ENCODE measurements around the gene TRAF4.
"Not testable (repeated sequence)": the region's sequence is repeated elsewhere in the genome, so short reads cannot be mapped to it uniquely, and the experiment has no call there.

TRAF4 gene

GRCh38 chr17:28747801-28748750 is 4.3 kb downstream of the TRAF4 start:
- DNase-seq (ENCODE audit: low read depth, low spot score): no peak

GRCh38 chr17:28748852-28749515 is 5.2 kb downstream of the TRAF4 start:
- no peak for DNase-seq (ENCODE audit: low read depth, low spot score)

DNA sequence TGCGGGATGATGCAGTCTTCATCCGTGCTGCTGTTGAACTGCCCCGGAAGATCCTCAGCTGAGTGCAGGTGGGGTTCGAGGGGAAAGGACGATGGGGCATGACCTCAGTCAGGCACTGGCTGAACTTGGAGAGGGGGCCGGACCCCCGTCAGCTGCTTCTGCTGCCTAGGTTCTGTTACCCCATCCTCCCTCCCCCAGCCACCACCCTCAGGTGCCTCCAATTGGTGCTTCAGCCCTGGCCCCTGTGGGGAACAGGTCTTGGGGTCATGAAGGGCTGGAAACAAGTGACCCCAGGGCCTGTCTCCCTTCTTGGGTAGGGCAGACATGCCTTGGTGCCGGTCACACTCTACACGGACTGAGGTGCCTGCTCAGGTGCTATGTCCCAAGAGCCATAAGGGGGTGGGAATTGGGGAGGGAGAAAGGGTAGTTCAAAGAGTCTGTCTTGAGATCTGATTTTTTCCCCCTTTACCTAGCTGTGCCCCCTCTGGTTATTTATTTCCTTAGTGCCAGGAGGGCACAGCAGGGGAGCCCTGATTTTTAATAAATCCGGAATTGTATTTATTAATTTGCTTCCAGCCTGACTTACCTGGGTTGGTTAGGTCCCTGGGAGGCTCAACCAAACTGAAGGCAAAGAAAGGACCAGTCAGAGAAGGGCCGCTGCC is 5.8 kb downstream of the TRAF4 start:
- DNase-seq (ENCODE audit: low read depth, low spot score): no peak

- DNase-seq (ENCODE audit: low read depth, low spot score): peak; percentile 97
Observed at GRCh38 chr17:28750178-28751047, 6.6 kb downstream of the TRAF4 start.

GRCh38 chr17:28751600-28752366 is 8.0 kb downstream of the TRAF4 start:
- DNase-seq (ENCODE audit: low read depth, low spot score): no peak

- no peak for DNase-seq (ENCODE audit: low read depth, low spot score)
Observed at GRCh38 chr17:28755486-28755885, 11.7 kb downstream of the TRAF4 start.

- DNase-seq (ENCODE audit: low read depth, low spot score): no peak
Observed at GRCh38 chr17:28756049-28756804, 12.4 kb downstream of the TRAF4 start.

DNA sequence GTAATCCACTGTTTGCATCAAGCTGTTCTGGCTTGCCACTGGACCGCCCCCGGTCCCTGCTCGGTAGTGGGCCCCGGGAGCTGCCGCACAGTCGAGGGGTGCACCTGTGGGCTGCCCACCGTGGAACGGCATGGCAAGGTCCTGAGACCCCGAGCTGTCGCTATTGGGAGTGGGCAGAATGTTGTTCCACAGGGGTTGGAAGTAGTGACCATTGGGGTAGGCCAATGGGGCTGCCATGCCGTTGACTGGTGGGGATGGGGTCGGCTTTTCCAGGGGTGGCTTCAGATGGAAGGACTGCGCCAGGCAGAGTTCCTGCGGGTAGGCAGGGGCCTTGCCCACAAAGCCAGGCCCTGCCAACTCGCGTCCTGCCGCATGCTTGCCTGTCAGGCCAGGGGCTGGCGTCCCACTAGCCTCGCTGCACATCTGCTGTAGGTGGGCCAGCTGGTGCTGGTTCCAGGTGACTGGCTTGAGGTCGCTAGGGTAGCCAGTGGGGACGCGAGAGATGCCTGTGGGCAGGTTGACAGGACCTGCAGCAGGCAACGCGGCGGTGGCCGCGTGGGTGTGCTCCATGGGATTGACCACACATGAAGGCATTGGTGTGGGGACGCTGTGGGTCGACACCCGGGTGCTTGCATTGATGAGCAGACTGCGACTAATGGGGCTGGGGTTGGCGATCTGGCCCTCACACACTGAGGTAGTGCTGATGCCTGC is 14.8 kb downstream of the TRAF4 start:
- no peak for DNase-seq (ENCODE audit: low read depth, low spot score)

DNA sequence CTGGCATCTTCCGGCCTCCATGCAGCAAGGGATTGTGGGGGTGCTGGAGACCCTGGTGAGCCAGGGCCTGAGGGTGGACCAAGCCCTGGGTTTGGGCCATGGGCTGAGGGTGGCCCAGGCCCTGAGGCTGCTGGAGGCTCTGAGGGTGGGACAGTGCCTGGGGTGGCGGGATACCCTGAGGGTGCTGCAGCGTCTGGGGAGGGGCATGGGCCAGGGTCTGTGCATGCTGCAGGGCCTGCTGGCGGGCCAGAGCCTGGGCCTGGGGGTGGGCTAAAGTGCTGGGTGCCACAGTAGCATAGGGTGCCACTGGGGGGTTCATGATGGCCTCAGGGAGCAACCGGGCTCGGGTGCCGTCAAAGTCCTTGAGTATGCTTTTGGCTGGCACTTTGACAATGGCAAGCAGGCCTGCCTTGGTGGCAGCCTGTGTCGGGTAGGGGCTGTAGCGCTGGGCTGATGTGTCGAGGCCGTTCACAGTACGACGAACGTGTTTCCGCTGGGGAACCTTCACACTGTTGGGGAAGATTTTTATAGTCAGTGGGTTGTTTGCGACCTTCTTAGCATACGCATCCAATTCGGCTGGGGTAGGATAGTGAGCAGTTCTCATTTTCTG is 15.6 kb downstream of the TRAF4 start:
- DNase-seq (ENCODE audit: low read depth, low spot score): no peak

DNA sequence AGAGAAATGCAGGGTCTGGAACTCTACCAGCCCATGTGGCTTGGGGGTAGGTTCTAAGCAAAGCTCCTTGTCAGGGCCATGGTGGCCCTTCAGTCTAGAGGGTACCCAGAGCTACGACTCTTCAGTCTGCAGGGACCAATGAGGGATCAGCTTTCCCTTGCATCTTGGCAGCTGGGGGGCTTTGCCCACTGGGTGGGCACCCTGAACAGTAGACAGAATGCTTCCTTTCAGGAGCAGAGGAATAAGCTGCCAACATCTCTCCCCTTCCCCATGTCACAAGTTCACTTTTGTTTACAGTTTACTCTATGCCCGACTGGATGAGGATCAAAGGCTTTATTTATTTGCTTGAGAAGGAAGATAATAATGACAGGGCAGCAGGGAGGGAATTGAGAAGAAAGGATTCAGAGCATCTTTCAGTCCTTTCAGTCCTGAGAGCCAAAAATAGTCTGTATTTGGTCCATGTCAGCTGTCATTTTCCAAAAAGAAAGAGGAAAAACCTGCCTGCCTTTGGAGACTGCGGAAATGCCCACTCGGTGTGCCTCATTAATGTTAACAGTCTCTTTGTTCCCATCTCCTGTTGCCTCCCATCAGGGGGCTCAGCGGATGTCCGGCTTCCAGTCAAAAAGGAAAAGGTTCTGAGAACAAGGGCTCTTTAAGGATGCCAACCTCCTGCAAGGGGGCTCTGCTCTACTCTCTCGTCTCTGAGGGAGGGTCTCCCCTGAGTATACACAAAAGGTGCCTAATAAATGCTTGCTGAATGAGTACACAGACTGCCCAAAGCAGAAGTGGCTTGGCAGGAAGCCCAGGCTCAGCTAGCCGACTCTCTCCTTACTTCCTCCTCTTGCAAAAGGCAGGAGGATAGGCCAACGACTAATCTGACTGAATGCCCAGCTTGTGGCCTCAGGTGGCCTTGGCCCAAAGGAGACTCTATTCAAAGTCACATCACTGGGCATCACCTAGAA is 17.1 kb downstream of the TRAF4 start:
- peak; percentile 42 for DNase-seq (ENCODE audit: low read depth, low spot score)

DNA sequence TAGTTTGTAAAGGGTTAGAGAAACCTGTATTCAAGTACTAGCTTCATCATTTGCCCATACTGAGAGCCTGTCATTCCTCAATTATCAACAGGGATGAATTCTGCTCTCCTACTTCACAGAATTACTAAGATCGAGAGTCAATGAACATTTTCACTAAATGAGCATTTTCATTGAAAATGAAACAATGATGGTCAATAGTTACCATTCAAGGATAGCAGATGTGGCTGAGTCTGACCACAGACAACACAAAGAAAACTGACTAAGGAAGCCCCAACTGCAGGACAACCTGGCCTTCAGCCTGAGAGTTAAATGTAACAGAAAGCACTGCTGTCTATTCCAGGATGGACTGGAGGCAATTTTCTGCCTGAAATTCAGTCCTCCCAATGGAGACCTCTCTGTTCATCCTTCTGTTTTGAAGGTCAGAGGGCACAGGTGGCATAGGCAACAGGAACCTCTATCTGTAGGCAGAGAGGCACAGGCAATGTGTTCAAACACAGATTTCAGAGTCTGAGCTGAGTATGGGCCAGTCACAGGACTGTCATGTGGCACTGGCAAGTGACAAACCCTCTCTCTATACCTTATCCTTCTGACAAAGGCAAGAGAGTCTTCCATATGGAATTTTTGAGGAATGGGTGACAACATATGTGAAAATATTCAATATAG is 19.5 kb downstream of the TRAF4 start:
- DNase-seq (ENCODE audit: low read depth, low spot score): no peak

DNA sequence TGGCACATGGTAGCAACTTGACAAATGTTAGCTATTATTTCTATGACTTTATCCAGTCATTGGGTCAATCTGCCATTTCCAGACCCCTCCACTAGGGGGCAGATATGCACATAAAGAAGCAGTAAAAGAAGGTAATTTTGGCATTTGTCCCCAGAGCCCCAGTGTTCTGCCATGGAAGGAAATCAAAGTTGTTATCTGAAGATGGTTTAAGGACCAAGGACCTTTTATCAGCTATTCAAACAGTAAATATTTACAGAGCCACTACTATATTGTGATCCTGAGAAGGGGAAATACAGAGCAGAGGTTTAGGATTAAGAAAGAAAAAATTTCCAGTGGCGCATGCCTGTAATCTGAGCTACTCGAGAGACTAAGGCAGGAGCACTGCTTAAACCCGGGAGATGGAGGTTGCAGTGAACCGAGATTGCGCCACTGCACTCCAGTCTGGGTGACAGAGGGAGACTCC is 20.0 kb downstream of the TRAF4 start:
- peak; percentile 49 for DNase-seq (ENCODE audit: low read depth, low spot score)

DNA sequence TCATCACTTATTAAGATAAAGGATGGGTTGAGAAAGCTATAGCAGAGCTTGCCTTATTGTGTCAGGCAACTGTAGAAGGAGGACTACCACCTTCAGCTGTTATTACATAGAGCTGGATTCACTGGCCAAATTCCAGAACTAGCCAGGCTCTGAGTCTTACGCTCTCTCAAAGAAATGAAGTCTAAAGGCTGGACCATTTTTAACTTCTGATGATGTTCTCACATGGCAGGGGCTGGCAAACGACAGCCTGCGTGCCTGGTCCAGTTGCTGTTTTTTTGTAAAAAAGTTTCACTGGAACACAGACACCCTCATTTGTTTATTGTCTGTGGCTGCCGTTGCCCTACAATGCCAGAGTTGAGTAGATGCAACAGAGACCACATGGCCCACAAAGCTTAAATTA is 21.2 kb downstream of the TRAF4 start:
- DNase-seq (ENCODE audit: low read depth, low spot score): no peak

DNA sequence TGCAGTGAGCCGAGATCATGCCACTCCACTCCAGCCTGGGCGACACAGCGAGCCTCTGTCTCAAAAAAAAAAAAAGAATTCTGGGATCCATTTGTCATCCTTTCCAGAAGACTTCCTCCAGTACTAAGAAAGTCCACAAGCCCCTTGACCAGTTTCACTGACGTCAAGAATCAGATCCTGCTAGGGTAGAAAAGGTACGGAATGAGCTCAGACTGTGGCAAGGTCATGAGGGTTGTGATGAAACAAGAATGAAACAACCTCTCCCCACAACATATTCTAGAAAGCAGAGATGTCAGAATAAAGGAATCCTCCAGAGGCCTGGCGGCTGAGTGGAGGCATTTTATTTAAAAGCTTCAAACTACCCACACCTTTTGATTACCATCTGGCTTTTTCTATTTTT is 29.9 kb downstream of the TRAF4 start:
- no peak for DNase-seq (ENCODE audit: low read depth, low spot score)

GRCh38 chr17:28774206-28774605 is 30.4 kb downstream of the TRAF4 start:
- no peak for DNase-seq (ENCODE audit: low read depth, low spot score)

DNA sequence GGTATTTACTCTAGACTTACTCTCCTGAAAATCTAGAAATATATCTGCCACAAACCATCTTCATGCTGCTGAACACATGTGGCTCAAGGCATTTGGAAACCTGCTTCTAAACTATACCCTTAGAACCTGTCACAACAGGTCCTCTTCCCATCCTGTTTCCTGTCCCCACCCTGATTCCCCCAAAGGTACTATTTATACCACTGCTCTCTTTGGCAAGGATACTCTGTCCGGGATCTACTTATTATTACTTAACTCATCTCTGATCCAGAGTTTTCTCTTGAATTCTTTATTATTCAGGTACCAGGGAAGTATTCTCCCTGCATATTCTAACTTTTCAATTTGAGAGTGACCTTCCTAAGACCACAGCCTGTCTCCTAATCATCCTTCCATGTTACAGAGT is 33.4 kb downstream of the TRAF4 start:
- no peak for DNase-seq (ENCODE audit: low read depth, low spot score)

DNA sequence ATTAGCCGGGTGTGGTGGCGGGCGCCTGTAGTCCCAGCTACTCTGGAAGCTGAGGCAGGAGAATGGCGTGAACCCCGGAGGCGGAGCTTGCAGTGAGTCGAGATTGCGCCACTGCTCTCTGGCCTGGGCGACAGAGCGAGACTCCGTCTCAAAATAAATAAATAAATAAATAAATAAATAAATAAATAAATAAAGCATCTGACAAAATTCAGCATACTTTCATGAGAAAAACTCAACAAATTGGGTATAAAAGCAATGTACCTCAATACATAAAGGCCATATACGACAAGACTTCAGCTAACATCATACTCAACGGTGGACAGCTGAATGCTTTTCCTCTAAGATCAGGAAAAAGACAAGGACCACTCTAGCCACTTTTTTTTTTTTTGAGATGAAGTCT is 35.8 kb downstream of the TRAF4 start:
- not testable (repeated sequence) for DNase-seq (ENCODE audit: low read depth, low spot score)

Measured in ELF-1 (cell line).